ENCODE measurements around the gene TCTN1. TPM values are rescaled to one million over a fixed set of nuclear protein-coding genes. Genes with fewer than 3 reads are reported as not detected.

TCTN1 gene
- total RNA-seq, 1 experiment from 2014 or later: 11.1 TPM

DNA sequence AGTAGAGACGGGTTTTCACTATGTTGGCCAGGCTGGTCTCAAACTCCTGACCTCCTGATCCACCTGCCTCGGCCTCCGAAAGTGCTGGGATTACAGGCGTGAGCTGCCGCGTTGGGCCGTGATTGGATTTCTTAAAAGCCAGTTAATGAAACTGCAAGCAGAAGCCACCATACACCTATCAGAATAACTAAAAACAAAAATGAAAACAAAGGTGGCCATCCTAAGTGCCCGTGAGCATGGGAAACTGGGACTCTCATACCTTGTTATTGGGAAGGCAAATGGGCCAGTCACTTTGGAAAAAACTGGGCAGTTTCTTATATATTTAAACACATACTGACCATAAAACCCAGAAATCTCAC, 7.7 kb upstream of the TCTN1 start:
- Mint-ChIP-seq H3K9me3 (no peaks in the 10 kb centered on the region), H3K4me1 (no peaks in the 10 kb centered on the region), H3K27ac (no peak overlapping the region), H3K4me3 (no peak overlapping the region), H3K36me3 (ENCODE audit: insufficient read depth in 1 of 3, low read depth in 3 of 3) (no peaks in the 10 kb centered on the region), H3K27me3 (ENCODE audit: low read depth) (no peaks in the 10 kb centered on the region; the same call in 1 of the 2 replicates)
- no peak overlapping the region for H4K5ac ChIP-seq (ENCODE audit: insufficient read length, low read depth, low read length)
- no peaks in the 10 kb centered on the region for H3K9me3 ChIP-seq (ENCODE audit: control insufficient read depth, low read depth, low read length)
- no peak overlapping the region for H2AFZ ChIP-seq (ENCODE audit: low read length)
- H3K79me2 ChIP-seq (ENCODE audit: insufficient read depth, low read length): no peaks in the 10 kb centered on the region
- TF ChIP-seq, protein P1, sequence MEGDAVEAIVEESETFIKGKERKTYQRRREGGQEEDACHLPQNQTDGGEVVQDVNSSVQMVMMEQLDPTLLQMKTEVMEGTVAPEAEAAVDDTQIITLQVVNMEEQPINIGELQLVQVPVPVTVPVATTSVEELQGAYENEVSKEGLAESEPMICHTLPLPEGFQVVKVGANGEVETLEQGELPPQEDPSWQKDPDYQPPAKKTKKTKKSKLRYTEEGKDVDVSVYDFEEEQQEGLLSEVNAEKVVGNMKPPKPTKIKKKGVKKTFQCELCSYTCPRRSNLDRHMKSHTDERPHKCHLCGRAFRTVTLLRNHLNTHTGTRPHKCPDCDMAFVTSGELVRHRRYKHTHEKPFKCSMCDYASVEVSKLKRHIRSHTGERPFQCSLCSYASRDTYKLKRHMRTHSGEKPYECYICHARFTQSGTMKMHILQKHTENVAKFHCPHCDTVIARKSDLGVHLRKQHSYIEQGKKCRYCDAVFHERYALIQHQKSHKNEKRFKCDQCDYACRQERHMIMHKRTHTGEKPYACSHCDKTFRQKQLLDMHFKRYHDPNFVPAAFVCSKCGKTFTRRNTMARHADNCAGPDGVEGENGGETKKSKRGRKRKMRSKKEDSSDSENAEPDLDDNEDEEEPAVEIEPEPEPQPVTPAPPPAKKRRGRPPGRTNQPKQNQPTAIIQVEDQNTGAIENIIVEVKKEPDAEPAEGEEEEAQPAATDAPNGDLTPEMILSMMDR (conservative IDR thresholded peaks at IDR 0.05): no peak
- H3T11ph ChIP-seq (ENCODE audit: low read length): no peak overlapping the region
- H2BK20ac ChIP-seq (ENCODE audit: low read depth, low read length, poor library complexity, severe bottlenecking): no peak overlapping the region
- H3K4ac ChIP-seq (ENCODE audit: low read depth, low read length): no peak overlapping the region
- H3K56ac ChIP-seq (ENCODE audit: insufficient read length, low read depth, low read length): no peak overlapping the region
- no peak for DNase-seq
- H2BK15ac ChIP-seq (ENCODE audit: low read depth, low read length): no peak overlapping the region
- H3K23me2 ChIP-seq (ENCODE audit: insufficient read length, low read depth, low read length, poor library complexity, severe bottlenecking): no peaks in the 10 kb centered on the region
- WGBS (ENCODE audit: extremely low coverage, insufficient read length, low lambda C conversion rate): no CpG with 5 or more reads among the region's 8 CpGs
- H3K18ac ChIP-seq (ENCODE audit: insufficient read length, low read depth, low read length): no peak overlapping the region
- no peak overlapping the region for H3K9ac ChIP-seq (ENCODE audit: extremely low read depth, insufficient read length, low read length)
- no peaks in the 10 kb centered on the region for H4K20me1 ChIP-seq (ENCODE audit: control insufficient read depth, insufficient read depth, insufficient read length)
- no peak overlapping the region for H3K14ac ChIP-seq (ENCODE audit: insufficient read depth, low read length)
- no peak overlapping the region for H4K91ac ChIP-seq (ENCODE audit: insufficient read length, low read depth, low read length)
- H4K8ac ChIP-seq (replicated peaks; ENCODE audit: insufficient read length, low read depth, low read length): no peak overlapping the region
- no peak overlapping the region for H2BK120ac ChIP-seq (ENCODE audit: low read depth, low read length, poor library complexity, severe bottlenecking)
- no peak overlapping the region for H3K27ac ChIP-seq (ENCODE audit: insufficient read length, low read depth, low read length)
- H3K4me1 ChIP-seq (ENCODE audit: insufficient read depth, low read length): no peaks in the 10 kb centered on the region
- H3K4me2 ChIP-seq (ENCODE audit: insufficient read depth, insufficient read length, low read length): no peak overlapping the region
- H3K23ac ChIP-seq (ENCODE audit: insufficient read length, low read depth, low read length): no peak overlapping the region
- no peak overlapping the region for H2BK5ac ChIP-seq (ENCODE audit: insufficient read length, low read length)
- no peaks in the 10 kb centered on the region for H3K27me3 ChIP-seq (ENCODE audit: insufficient read depth, low read length)
- no peak overlapping the region for H2BK12ac ChIP-seq (ENCODE audit: insufficient read length, low read depth, low read length)
- H2AK5ac ChIP-seq (ENCODE audit: insufficient read length, low read length): no peak overlapping the region
- H3K79me1 ChIP-seq (ENCODE audit: insufficient read depth, low read depth, low read length, poor library complexity, severe bottlenecking): no peaks in the 10 kb centered on the region

Measured in H9 (cell line).